ENCODE results near the gene MIEF1. TPM values are rescaled to one million over a fixed set of nuclear protein-coding genes. Genes with fewer than 3 reads are reported as not detected.
A peak's percentile ranks its signal among the peaks of the same experiment; 100 is the strongest.
"Not testable (repeated sequence)": the region's sequence is repeated elsewhere in the genome, so short reads cannot be mapped to it uniquely, and the experiment has no call there.

The MIEF1 gene
- total and polyA plus RNA-seq, 5 experiments from 2014 or later: 22.2 to 47.8 (median 35.8) TPM

- DNase-seq (no peak), ATAC-seq (no peak)
- Mint-ChIP-seq H3K36me3 (no peaks in the 10 kb centered on the region), H3K27me3 (no peaks in the 10 kb centered on the region), H3K4me3 (no peak overlapping the region), H3K4me1 (peaks cover 9 to 20% (median 13%) of the 10 kb centered on the region in 4 donors), H3K27ac (peak overlapping the region in 1 of 10 donors; percentile 7), H3K9me3 (no peaks in the 10 kb centered on the region)
- POLR2A ChIA-PET: interaction anchor here (0.7 to 3.1 kb wide), 5 partner anchors 8 to 101 kb away, joined by 3 to 19 read pairs (median 4); no protein-coding TSS in a partner anchor
These were observed 7.5 kb upstream of the MIEF1 start for GRCh38 chr22:39494471-39495120.

GRCh38 chr22:39496131-39496838 is 5.8 kb upstream of the MIEF1 start:
- DNase-seq (peak in 9 of 10 donors; percentile 27 to 49 (median 41)), ATAC-seq (peak; percentile 78 to 88)
- no peaks in the 10 kb centered on the region for H3K9me3 Mint-ChIP-seq
- no peak overlapping the region for H3K4me3 Mint-ChIP-seq
- H3K27ac Mint-ChIP-seq: peak overlapping the region in 2 of 10 donors; percentile 35 to 58
- POLR2A ChIA-PET: interaction anchor here (0.7 to 2.6 kb wide), 8 partner anchors 24 to 116 kb away, joined by 3 to 11 read pairs (median 4); partner anchors contain the start of gene TAB1
- H3K4me1 Mint-ChIP-seq: peaks cover 1 to 12% (median 7%) of the 10 kb centered on the region in 4 donors
- no peaks in the 10 kb centered on the region for H3K27me3 Mint-ChIP-seq
- no peaks in the 10 kb centered on the region for H3K36me3 Mint-ChIP-seq

- DNase-seq (no peak), ATAC-seq (no peak)
- Mint-ChIP-seq H3K4me1 (peaks cover 12 to 19% (median 15%) of the 10 kb centered on the region in 4 donors), H3K27me3 (no peaks in the 10 kb centered on the region), H3K9me3 (no peaks in the 10 kb centered on the region), H3K4me3 (no peak overlapping the region), H3K36me3 (no peaks in the 10 kb centered on the region), H3K27ac (peak overlapping the region in 2 of 10 donors; percentile 44 to 63)
- POLR2A ChIA-PET: interaction anchor here (0.7 to 2.6 kb wide), 5 partner anchors 23 to 1033 kb away, joined by 3 to 11 read pairs (median 4); partner anchors contain the start of gene ATF4
These were observed 4.7 kb upstream of the MIEF1 start for GRCh38 chr22:39497429-39497828.

GRCh38 chr22:39498368-39498767 is 3.7 kb upstream of the MIEF1 start:
- H3K27me3 Mint-ChIP-seq: no peaks in the 10 kb centered on the region
- H3K27ac Mint-ChIP-seq: peak overlapping the region in 1 of 10 donors; percentile 17
- peaks cover 10 to 25% (median 19%) of the 10 kb centered on the region in 4 donors for H3K4me1 Mint-ChIP-seq
- H3K36me3 Mint-ChIP-seq: no peaks in the 10 kb centered on the region
- H3K9me3 Mint-ChIP-seq: no peaks in the 10 kb centered on the region
- ATAC-seq (no peak), DNase-seq (no peak)
- no peak overlapping the region for H3K4me3 Mint-ChIP-seq
- POLR2A ChIA-PET: interaction anchor here (0.7 to 1.5 kb wide), 2 partner anchors 22 to 58 kb away, joined by 3 to 5 read pairs; partner anchors contain the start of gene ATF4

GRCh38 chr22:39498802-39499201 is 3.3 kb upstream of the MIEF1 start:
- H3K4me3 Mint-ChIP-seq: no peak overlapping the region
- no peaks in the 10 kb centered on the region for H3K9me3 Mint-ChIP-seq
- DNase-seq: no peak
- POLR2A ChIA-PET: interaction anchor here (0.7 to 1.5 kb wide), 2 partner anchors 21 to 58 kb away, joined by 3 to 5 read pairs; partner anchors contain the start of gene ATF4
- H3K4me1 Mint-ChIP-seq: peaks cover 10 to 27% (median 22%) of the 10 kb centered on the region in 4 donors
- H3K36me3 Mint-ChIP-seq: peaks cover 0 to 4% (median 0%) of the 10 kb centered on the region in 3 donors
- peak overlapping the region in 1 of 10 donors; percentile 44 for H3K27ac Mint-ChIP-seq
- no peak for ATAC-seq
- H3K27me3 Mint-ChIP-seq: no peaks in the 10 kb centered on the region

- Mint-ChIP-seq H3K36me3 (peaks cover 0 to 13% (median 4%) of the 10 kb centered on the region in 3 donors), H3K27me3 (no peaks in the 10 kb centered on the region), H3K4me3 (peak overlapping the region in 3 of 10 donors; percentile 2 to 62 (median 10)), H3K9me3 (no peaks in the 10 kb centered on the region), H3K27ac (peak overlapping the region in 2 of 10 donors; percentile 40 to 73), H3K4me1 (peaks cover 10 to 35% (median 28%) of the 10 kb centered on the region in 4 donors)
- POLR2A ChIA-PET: interaction anchor here (2.6 to 6.5 kb wide), 2 partner anchors 15 to 21 kb away, joined by 14 to 72 read pairs; partner anchors contain the start of gene ATF4
- DNase-seq: no peak
- no peak for ATAC-seq
These were observed 2.0 kb upstream of the MIEF1 start for GRCh38 chr22:39500101-39500500.

GRCh38 chr22:39501644-39502108 is 414 bp upstream of the MIEF1 start:
- Mint-ChIP-seq H3K4me1 (peaks cover 22 to 44% (median 42%) of the 10 kb centered on the region in 4 donors), H3K4me3 (peak overlapping the region; percentile 83 to 99 (median 97)), H3K27me3 (no peaks in the 10 kb centered on the region), H3K9me3 (no peaks in the 10 kb centered on the region), H3K27ac (peak overlapping the region; percentile 87 to 98 (median 95)), H3K36me3 (peaks cover 5 to 28% (median 17%) of the 10 kb centered on the region in 3 donors)
- ATAC-seq: peak in 1 of 2 donors; percentile 56
- POLR2A ChIA-PET: interaction anchor here (0.7 to 6.5 kb wide), 19 partner anchors 11 to 542 kb away, joined by 3 to 72 read pairs (median 6); partner anchors contain the start of genes ATF4, RPL3, RPS19BP1 and TAB1
- no peak for DNase-seq

- peak overlapping the region; percentile 83 to 99 (median 96) for H3K4me3 Mint-ChIP-seq
- no peaks in the 10 kb centered on the region for H3K27me3 Mint-ChIP-seq
- H3K9me3 Mint-ChIP-seq: no peaks in the 10 kb centered on the region
- peaks cover 24 to 51% (median 45%) of the 10 kb centered on the region in 4 donors for H3K4me1 Mint-ChIP-seq
- no peak for DNase-seq
- H3K36me3 Mint-ChIP-seq: peaks cover 7 to 38% (median 20%) of the 10 kb centered on the region in 3 donors
- peak overlapping the region; percentile 68 to 98 (median 88) for H3K27ac Mint-ChIP-seq
- ATAC-seq: no peak
- POLR2A ChIA-PET: interaction anchor here (1.0 to 6.5 kb wide), 6 partner anchors 9 to 790 kb away, joined by 3 to 72 read pairs (median 4); partner anchors contain the start of genes ATF4 and RPS19BP1
These were observed 809 bp downstream of the MIEF1 start for GRCh38 chr22:39502789-39503409.

- POLR2A ChIA-PET: interaction anchor here (1.0 to 6.5 kb wide), 5 partner anchors 10 to 789 kb away, joined by 3 to 72 read pairs (median 4); partner anchors contain the start of genes ATF4 and RPS19BP1
- Mint-ChIP-seq H3K36me3 (peaks cover 7 to 44% (median 20%) of the 10 kb centered on the region in 3 donors), H3K9me3 (no peaks in the 10 kb centered on the region), H3K4me1 (peaks cover 27 to 59% (median 51%) of the 10 kb centered on the region in 4 donors), H3K27ac (peak overlapping the region; percentile 28 to 98 (median 87)), H3K27me3 (no peaks in the 10 kb centered on the region), H3K4me3 (peak overlapping the region; percentile 83 to 99 (median 96))
- ATAC-seq (no peak), DNase-seq (no peak)
These were observed 1.5 kb downstream of the MIEF1 start for GRCh38 chr22:39503630-39504029.

- Mint-ChIP-seq H3K27me3 (no peaks in the 10 kb centered on the region), H3K9me3 (no peaks in the 10 kb centered on the region), H3K4me3 (peak overlapping the region in 9 of 10 donors; percentile 83 to 98 (median 96)), H3K36me3 (peaks cover 7 to 47% (median 20%) of the 10 kb centered on the region in 3 donors), H3K4me1 (peaks cover 27 to 60% (median 53%) of the 10 kb centered on the region in 4 donors), H3K27ac (peak overlapping the region in 6 of 10 donors; percentile 13 to 96 (median 58))
- POLR2A ChIA-PET: interaction anchor here (6.5 kb wide), 1 partner anchor 18 kb away, joined by 72 read pairs; the partner anchor contains the start of gene ATF4
- DNase-seq: no peak
- no peak for ATAC-seq
These were observed 2.0 kb downstream of the MIEF1 start for GRCh38 chr22:39504071-39504470.

GRCh38 chr22:39507021-39507420 is 4.9 kb downstream of the MIEF1 start:
- H3K36me3 Mint-ChIP-seq: peaks cover 7 to 77% (median 22%) of the 10 kb centered on the region in 3 donors
- POLR2A ChIA-PET: interaction anchor here (0.6 kb wide), 1 partner anchor 172 kb away, joined by 3 read pairs; no protein-coding TSS in a partner anchor

More at GRCh38 chr22:39507021-39507420, 4.9 kb downstream of the MIEF1 start:
- peaks cover 27 to 67% (median 54%) of the 10 kb centered on the region in 4 donors for H3K4me1 Mint-ChIP-seq
- H3K27me3 Mint-ChIP-seq, H3K9me3 Mint-ChIP-seq, H3K4me3 Mint-ChIP-seq, DNase-seq, ATAC-seq: not testable (repeated sequence)
- H3K27ac Mint-ChIP-seq: peak overlapping the region in 2 of 10 donors; percentile 68 to 77

Data from naive thymus-derived CD8-positive, alpha-beta T cell (primary cell).